HG03442 (cell line): ENCODE results near the gene C16orf87.
"Not testable (repeated sequence)": the region's sequence is repeated elsewhere in the genome, so short reads cannot be mapped to it uniquely, and the experiment has no call there.

Source experiments
- ATAC-seq: cut with Tn5 transposase; IDR thresholded peaks from one replicate; pipeline ENCODE4 v1.9.1; 2021; ENCODE audit warnings: mild to moderate bottlenecking, moderate library complexity; ENCODE audit not compliant: unreplicated experiment

C16orf87 gene, protein sequence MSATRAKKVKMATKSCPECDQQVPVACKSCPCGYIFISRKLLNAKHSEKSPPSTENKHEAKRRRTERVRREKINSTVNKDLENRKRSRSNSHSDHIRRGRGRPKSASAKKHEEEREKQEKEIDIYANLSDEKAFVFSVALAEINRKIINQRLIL

DNA sequence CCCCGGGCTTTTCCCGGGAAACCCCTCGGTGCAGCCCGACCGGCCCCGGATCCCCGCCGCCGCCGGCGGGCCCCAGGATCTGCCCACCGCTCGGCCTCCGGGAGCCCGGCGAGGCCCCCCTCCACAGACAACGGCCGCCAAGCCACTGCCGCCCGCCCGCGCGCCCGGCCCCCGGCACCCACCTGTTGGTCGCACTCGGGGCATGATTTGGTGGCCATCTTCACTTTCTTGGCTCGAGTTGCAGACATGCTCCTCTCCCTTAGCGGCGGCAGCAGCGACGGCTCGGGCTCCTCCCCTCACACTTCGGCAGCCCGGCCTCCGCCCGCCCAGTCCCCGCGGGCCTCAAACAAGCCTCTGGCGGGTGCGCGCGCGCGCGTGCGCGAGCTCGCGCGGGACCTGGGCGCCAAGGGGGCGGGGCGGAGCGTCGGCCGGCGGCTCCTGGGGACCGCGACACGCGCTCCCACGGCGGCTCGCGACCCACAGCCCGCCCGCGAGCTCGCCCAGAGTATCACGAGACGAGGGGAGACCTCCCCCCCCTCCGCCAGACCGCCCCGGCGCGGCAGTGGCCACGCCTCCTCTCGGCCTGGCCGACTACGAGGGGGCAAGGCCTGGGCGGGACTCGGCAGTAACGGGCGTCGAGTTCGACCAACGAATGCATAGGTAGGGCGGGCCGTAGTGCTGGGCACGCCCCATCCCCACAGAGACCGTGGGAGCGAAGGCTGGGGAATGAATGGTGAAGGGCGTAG is at the start of gene C16orf87:
Gene C16orf87, minus strand, starts transcription at position 279 of the 746 bp plus-strand sequence. Its CDS starts 31 bp downstream, at position 248.
- ATAC-seq, result peak; percentile 95

DNA sequence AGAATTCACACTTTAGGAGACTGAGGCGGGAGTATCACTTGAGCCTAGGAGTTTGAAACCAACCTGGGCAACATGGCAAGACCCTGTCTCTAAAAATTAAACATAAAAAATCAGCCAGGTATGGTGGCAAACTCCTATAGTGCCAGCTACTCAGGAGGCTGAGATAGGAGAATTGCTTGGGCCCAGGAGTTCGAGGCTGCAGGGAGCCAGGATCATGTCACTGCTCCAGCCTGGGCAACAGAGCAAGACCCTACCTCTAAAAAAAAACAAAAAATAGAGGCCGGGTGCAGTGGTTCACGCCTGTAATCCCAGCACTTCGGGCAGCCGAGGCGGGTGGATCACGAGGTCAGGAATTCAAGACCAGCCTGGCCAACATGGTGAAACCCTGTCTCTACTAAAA is 44.3 kb upstream of the C16orf87 start:
- no peak for ATAC-seq

DNA sequence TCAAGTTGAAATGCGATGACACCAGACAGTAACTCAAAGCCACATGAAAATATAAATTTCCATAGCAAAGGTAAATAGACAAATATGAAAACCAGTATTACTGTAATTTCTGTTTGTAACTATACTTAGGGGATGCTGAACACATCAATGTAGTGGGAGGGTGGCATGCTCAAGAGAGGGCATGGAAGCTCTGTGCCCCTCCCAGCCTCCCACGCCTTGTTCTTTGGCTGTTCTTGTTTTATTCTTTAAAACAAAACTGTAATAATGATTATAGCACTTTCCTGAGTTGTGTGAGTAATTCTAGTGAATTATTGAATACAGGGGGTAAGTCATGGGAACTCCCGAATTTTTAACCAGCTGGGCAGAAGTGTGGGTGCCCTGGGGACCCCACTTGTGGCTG is 42.2 kb upstream of the C16orf87 start:
- ATAC-seq, result no peak

DNA sequence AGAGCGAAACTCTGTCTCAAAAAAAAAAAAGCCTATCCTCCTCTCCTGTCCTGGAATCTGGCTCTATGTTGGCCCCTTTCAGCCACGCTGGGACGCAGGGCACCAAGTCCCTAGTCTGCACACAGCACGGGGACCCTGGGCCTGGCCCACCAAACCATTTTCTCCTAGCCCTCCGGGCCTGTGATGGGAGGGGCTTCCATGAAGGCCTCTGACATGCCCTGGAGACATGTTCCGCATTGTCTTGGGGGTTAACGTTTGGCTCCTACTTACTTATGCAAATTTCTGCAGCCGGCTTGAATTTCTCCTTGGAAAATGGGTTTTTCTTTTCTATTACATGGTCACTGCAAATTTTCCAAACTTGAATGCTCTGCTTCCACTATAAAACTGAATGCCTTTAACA is 40.6 kb upstream of the C16orf87 start:
- no peak for ATAC-seq

DNA sequence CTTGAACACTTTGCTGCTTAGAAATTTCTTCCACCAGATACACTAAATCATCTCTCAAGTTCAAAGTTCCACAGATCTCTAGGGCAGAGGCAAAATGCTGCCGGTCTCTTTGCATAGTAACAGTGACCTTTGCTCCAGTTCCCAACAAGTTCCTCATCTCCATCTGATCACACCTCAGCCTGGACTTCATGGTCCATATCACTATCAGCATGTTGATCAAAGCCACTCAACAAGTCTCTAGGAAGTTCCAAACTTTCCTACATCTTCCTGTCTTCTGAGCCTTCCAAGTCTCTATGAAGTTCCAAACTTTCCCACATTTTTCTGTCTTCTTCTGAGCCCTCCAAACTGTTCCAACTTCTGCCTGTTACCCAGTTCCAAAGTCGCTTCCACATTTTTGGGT is 37.9 kb upstream of the C16orf87 start:
- not testable (repeated sequence) for ATAC-seq

DNA sequence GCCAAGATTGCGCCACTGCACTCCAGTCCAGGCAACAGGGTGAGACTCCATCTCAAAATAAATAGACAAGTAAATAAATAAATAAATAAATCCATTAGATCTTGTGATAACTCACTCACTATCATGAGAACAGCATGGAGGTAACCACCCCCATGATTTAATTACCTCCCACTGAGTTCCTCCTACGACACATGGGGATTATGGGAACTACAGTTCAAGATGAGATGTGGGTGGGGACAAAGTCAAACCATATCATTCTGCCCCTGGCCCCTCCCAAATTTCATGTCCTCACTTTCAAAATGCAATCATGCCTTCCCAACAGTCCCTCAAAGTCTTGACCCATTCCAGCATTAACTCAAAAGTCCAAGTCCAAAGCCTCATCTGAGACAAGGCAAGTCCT is 36.5 kb upstream of the C16orf87 start:
- not testable (repeated sequence) for ATAC-seq

DNA sequence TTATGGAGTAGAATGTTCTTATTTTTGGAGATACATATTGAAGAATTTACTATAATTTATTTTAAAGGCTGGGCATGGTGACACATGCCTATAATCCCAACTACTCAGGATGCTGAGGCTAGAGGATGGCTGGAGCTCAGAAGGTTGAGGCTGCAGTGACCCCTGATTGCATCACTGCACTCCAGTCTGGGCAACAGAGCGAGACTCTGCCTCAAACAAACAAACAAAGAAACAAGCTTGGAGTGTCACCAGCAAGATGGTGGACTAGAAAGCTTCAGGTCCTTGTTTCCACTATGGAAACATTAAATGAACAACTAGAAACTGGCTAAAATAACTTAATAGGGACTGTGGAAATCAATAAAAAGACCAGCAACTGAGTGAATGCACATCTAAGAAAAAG is 35.3 kb upstream of the C16orf87 start:
- ATAC-seq, result no peak

DNA sequence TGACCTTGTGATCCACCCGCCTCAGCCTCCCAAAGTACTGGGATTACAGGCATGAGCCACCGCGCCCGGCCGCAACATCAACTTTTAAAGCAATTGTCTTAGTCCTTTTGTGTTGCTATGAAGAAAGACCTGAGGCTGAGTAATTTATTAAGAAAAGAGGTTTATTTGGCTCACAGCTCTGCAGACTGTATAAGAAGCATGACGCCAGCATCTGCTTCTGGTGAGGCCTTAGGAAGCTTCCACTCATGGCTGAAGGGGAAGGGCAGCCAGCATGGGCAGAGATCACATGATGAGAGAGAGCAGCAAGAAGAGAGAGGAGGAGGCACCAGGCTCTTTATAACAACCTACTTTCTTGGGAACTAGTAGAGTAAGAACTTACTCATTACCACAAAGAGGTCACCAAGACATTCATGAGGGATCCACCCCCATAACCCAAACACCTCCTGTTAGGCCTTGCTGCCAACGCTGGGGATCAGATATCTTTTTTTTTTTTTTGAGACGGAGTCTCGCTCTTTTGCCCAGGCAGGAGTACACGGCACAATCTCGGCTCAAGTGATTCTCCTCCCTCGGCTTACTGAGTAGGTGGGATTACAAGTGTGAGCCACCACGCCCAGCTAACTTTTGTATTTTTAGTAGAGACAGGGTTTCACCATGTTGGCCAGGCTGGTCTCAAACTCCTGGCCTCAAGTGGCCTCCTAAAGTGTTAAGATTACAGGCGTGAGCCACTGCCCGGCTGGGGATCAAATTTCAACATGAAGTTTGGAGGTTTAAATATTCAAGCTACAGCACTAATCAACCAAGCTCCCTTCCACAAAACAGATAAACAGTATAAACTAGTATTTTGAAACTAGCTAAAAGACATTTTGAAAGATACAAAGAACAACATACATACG is 31.8 kb upstream of the C16orf87 start:
- ATAC-seq, result no peak

DNA sequence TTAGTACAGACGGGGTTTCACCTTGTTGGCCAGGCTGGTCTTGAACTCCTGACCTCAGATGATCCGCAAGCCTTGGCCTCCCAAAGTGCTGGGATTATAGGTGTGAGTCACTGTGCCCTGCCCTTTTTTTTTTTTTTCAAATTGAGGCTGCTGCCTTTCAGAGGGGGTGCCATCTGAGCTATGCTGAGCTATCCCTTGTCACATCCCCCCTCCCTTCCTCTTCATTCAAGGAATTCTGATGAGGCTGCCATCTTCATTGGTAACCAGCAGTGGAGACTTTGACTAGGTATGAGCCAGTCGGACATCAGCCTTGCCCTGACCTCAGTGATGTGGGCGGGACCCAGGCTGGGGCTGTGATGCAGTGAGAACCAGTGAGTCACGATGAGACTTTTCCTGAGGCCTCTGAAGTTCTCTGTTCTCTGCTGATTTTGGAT is 28.8 kb upstream of the C16orf87 start:
- ATAC-seq, result no peak

DNA sequence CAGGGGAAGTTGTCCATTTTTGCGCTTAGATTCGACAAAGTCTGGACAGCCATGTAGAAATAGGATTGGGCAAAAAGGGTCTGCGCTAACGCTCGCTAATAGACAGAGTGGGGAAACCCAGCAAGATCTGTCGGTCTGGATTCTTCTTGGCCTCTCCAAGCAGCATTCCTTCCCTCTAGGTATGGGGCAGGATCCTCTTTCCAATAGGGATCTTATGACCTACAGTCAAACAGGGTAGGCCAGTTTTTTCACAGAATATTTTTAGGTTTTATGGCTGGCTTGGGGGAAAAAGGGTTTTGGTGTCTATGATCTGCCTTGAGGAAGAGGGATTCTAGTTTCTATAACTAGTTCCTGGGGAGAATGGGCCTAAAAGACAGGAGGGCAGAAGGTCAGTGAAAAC is 27.2 kb upstream of the C16orf87 start:
- ATAC-seq, result no peak

DNA sequence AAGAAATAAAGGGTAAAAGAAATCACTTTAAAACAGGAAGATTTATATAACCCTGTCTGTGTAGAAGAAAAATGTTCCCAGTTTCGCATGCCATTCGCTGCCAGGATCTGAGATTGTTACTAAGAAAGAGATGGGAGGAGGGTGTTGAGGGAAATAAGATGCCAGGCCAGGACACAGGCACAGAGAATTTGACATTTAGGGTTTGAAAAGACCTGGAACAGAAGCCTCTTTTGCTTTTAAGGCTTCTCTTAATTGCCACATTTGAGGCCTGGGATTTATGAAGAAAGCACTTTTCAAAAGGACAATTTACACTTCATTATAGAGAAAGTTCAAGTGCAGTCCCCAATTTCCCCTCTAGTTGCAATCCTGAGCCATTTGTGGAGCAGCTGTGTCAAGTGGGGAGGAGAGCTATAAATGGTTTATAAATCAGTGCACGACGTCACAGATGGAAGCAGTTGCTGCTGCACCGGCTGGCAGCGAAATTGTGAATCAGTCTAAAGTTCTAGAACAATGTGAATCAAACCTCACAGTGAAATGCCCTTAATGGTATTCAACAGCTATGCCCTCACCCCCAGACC is 26.5 kb upstream of the C16orf87 start:
- ATAC-seq, result peak; percentile 40

DNA sequence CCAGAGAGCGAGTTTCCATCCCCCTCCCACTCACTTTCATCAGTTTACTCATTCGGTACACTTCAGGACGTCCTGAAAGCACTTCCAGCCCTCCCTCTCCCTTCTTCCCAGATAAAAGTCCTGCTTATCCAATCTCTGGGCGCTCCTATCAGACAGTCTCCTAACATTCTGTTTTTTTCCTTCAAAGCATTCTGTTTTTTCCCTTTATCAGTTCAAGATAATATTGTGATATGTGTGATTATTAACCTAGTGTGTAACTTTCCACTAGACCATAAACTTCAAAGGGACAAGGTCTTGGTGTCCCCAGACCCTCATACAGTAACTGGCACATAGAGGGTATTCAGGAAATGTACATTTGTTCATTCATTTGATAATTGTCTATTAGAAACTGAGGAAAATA is 24.4 kb upstream of the C16orf87 start:
- no peak for ATAC-seq

DNA sequence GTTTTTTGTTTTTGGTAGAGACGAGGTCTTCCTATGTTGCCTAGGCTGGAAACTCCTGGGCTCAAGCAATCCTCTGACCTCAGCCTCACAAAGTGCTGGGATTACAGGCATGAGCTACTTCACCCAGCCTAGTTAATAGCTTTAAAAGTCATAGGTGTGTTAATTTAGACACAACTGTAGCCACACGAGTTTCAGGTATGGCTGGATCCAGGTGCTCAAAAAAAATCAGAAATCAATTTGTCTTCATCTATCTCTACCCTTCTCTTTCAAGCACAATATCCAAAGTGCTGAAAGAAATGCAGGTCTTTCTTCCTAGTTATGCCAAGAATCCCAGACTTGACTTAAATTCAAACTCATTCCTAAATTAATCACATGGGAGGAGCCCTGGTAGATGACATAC is 23.9 kb upstream of the C16orf87 start:
- no peak for ATAC-seq

DNA sequence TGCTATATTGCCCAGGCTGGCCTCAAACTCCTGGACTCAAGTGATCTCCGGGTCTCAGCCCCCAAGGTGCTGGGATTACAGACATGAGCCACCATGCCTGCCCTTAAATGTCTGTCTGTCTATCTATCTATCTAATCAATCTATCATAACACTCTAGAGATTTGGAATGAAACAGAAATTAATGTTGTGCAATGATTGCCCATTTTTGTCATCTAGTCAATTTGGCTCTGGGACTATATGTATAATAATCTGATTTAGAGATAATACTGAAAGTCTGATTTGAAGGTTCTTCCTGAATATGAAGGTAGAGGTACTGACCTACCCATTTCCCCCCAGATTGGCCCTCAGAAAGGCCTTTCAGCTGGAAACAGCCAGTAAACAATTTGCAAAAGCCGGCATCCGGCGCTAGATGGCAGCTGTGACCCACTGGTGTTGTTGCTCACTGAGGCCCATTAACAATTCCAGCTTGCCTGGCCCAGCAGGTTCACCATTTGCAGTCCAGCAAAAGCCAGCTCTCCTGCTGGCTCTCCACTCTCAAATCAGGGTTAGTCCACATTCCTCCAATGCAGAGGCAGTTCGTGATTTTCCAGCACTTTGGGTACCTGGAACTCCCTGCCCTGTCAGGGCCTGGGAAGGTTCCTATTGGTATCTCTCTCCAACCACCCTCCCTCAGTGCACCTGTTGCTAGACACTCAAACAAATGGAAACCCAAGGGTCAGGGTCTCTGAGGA is 22.9 kb upstream of the C16orf87 start:
- no peak for ATAC-seq

DNA sequence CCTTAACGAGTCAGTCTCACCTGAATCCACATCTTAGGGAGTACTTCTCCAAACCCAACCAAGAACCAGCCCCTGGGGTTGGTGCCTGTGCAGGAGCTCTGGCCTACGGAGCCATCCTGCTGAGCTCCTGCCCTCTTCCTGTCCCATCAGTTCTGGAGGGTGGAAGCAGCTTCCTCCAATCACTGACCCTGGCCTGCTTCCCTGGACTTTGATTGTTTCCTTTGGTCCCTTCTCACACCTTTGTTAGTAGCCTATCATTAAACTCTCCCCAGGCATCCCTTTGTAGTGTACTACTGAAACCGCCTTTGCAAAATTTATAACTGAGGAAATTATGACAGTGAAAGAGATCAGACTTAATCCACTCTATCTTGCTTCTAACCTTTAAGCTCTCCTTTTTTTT is 21.1 kb upstream of the C16orf87 start:
- ATAC-seq, result no peak

DNA sequence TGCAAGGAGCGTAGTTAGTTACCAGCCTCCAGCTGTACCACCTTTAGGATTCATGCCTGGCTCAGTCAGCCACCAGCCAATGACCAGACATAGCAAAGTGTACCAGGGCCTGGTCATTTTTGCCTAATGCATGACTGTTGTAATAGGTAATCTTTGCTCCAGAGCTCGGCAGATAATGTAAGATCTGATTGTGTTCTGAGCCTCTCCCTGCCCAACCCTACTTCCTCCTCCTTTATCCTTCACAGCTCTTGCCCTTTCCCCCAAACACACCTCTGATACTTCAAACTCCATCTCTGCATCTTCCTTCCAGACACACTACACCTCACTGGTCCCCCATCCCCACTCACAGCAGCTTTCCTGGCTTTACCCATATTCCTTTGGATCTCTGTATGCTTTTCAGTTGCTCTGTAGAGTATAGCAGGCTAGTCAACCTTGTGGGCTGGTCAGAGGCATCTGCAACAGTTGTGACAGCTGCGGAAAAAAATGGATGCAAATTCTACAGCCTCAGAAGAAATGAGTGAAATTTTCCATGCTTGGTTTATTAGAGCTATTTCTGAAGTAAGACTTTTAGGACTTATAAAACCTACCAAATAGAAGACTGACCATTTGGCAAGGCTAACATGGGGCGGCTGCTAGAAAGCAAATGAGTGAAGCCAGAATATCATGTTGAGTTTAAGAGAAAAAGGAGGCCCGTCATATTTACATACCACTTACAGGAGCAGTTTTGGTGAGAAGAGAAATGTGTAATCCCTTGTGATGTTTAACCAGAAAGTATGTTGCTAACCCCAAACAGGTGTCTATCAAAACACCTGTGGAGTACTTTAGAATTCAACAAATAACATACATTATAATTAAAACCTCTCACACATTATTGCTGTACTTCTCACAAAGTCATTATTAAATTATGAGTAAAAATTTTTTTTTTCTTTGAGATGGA is 19.9 kb upstream of the C16orf87 start:
- ATAC-seq, result peak; percentile 48

DNA sequence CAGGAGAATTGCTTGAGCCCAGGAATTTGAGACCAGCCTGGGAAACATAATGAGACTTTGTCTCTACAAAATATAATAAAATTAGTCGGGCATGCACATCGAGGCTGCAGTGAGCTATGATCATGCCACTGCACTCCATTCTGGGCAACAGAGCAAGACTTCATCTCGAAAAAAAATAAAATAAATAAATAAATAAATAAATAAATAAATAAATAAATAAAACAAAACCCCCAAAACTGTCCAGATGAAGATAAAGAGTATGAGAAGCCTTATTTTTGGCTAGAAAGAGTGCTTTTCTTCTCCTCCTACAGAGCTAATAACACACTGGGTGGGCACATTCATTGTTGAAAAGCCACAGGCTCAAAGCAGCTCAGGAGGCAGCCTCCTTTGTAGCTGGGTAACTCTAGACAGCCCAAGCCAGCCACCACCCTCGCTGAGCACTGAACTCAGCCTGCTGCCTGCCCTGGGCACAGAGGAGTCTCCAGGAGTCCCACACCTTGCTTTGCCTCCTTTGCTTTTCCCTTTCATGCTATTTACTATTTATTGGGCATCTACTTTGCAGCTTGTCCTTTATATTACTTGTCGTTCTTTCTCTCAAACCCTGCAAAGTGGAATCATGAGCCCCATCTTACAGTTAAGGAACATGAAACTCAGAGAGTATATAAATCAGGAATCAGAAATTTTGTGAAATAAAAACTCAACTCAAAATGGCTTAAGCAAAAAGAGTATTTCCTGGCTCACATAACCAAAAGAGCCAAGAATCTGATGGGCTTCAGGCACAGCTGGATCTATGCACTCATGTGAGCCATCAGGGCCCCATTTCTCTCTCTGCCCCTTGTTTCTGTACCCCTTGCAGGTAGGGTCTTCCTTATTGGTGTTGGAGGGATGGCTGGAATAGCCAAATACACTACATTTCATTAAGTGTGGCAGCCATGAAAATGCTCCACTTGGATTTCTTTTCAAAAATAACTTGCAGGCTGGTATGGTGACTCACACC is 18.1 kb upstream of the C16orf87 start:
- no peak for ATAC-seq

DNA sequence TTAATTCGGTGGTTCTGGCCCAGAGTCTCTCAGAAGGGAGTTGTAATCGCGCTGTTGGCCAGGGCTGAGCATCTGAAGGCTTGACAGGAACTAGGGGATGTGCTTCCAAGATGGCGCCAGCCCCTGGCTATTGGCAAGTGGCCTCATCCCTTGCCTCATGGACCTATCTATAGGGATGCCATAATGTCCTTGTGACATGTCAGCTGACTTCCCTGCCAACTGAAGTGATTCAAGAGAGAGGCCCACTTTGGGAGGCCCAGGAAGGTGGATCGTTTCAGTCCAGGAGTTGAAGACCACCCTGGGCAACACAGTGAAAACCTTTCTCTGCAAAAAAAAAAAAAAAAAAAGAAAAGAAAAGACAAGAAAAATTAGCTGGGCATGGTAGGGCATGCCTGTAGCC is 15.0 kb upstream of the C16orf87 start:
- no peak for ATAC-seq
